Stimulated activated CD4-positive, alpha-beta T cell treated with anti-CD3 and anti-CD28 coated beads, Interleukin-4, amount 100 ng/mL, for 4 hours (primary cell): Measurements from ENCODE around the gene WNT2B.

Experiments used
- DNase-seq, 2 experiments: peaks; one replicate each; pipeline ENCODE4 v3.0.0-alpha.2; 2020

WNT2B gene

GRCh38 chr1:112505400-112505785 lies 3.4 kb upstream of the WNT2B start:
- no peak for DNase-seq

GRCh38 chr1:112505878-112506277 lies 2.9 kb upstream of the WNT2B start:
- DNase-seq = no peak

GRCh38 chr1:112506306-112506705 lies 2.5 kb upstream of the WNT2B start:
- no peak for DNase-seq

GRCh38 chr1:112506731-112507130 lies 2.0 kb upstream of the WNT2B start:
- no peak for DNase-seq

GRCh38 chr1:112507336-112507735 lies 1.4 kb upstream of the WNT2B start:
- DNase-seq = no peak

GRCh38 chr1:112507921-112508277 lies 866 bp upstream of the WNT2B start:
- peak; percentile 21 to 30 for DNase-seq

- DNase-seq = peak in 1 of 2 experiments; percentile 22
Measured at GRCh38 chr1:112509005-112509659, 367 bp downstream of the WNT2B start.

- no peak for DNase-seq
Measured at GRCh38 chr1:112509660-112510178, 954 bp downstream of the WNT2B start.

GRCh38 chr1:112510340-112510739 lies 1.6 kb downstream of the WNT2B start:
- no peak for DNase-seq

- DNase-seq = no peak
Measured at GRCh38 chr1:112511897-112512296, 3.1 kb downstream of the WNT2B start.

- no peak for DNase-seq
Measured at GRCh38 chr1:112513112-112513870, 4.5 kb downstream of the WNT2B start.

GRCh38 chr1:112514901-112515300 lies 6.1 kb downstream of the WNT2B start:
- DNase-seq = no peak

GRCh38 chr1:112515311-112516009 lies 6.7 kb downstream of the WNT2B start:
- DNase-seq = no peak

GRCh38 chr1:112516141-112516540 lies 7.4 kb downstream of the WNT2B start:
- DNase-seq = no peak

- DNase-seq = no peak
Measured at GRCh38 chr1:112517231-112517630, 8.5 kb downstream of the WNT2B start.

- no peak for DNase-seq
Measured at GRCh38 chr1:112517646-112518045, 8.9 kb downstream of the WNT2B start.

- no peak for DNase-seq
Measured at GRCh38 chr1:112518186-112518585, 9.4 kb downstream of the WNT2B start.

- DNase-seq = no peak
Measured at GRCh38 chr1:112520166-112520565, 11.4 kb downstream of the WNT2B start.

- no peak for DNase-seq
Measured at GRCh38 chr1:112522621-112523020, 13.9 kb downstream of the WNT2B start.

GRCh38 chr1:112524251-112524650 lies 15.5 kb downstream of the WNT2B start:
- DNase-seq = no peak

- DNase-seq = no peak
Measured at GRCh38 chr1:112524986-112525385, 16.2 kb downstream of the WNT2B start.

- no peak for DNase-seq
Measured at GRCh38 chr1:112527266-112528010, 18.7 kb downstream of the WNT2B start.

GRCh38 chr1:112528076-112528475 lies 19.3 kb downstream of the WNT2B start:
- DNase-seq = no peak
